ENCODE measurements around the gene CRYGD.
A peak's percentile ranks its signal among the peaks of the same experiment; 100 is the strongest.
"Not testable (repeated sequence)": the region's sequence is repeated elsewhere in the genome, so short reads cannot be mapped to it uniquely, and the experiment has no call there.

The CRYGD gene

GRCh38 chr2:208129744-208130711 is 5.7 kb upstream of the CRYGD start, which contains the start of gene CRYGC:
Gene CRYGC (minus strand): TSS chr2:208129828. CDS start chr2:208129792, 36 bp downstream.
- DNase-seq (ENCODE audit: low read depth): peak; percentile 47
- H3K4me3 ChIP-seq (ENCODE audit: low read length): no peak within 1 kb of the TSS
- TF ChIP-seq CTCF (conservative IDR thresholded peaks at IDR 0.05; ENCODE audit: low read depth, low read length): no peak

GRCh38 chr2:208128136-208128535 is 3.8 kb upstream of the CRYGD start:
- TF ChIP-seq CTCF (conservative IDR thresholded peaks at IDR 0.05; ENCODE audit: low read depth, low read length): no peak
- no peak for DNase-seq (ENCODE audit: low read depth)
- H3K4me3 ChIP-seq (ENCODE audit: low read length): no peak overlapping the region

DNA sequence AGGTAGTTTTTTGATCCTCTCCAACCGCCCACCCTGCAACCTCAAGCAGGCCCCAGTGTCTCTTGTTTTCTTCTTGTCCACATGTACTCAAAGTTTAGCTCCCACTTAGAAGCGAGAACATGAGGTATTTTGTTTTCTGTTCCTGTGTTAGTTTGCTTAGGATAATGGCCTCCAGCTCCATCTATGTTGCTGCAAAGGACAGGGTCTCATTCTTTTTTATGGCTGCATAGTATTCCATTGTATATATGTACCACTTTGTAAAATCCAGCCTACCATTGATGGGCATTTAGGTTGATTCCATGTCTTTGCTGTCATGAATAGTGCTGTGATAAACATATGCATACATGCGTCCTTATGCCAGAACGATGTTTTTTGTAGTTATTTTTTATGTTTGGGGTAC is 2.8 kb upstream of the CRYGD start:
- TF ChIP-seq CTCF (conservative IDR thresholded peaks at IDR 0.05; ENCODE audit: low read depth, low read length): no peak
- no peak for DNase-seq (ENCODE audit: low read depth)
- H3K4me3 ChIP-seq (ENCODE audit: low read length): no peak overlapping the region

GRCh38 chr2:208125251-208125650 is 927 bp upstream of the CRYGD start:
- TF ChIP-seq CTCF (conservative IDR thresholded peaks at IDR 0.05; ENCODE audit: low read depth, low read length): no peak
- no peak for DNase-seq (ENCODE audit: low read depth)
- no peak overlapping the region for H3K4me3 ChIP-seq (ENCODE audit: low read length)

GRCh38 chr2:208122248-208122647 is 2.1 kb downstream of the CRYGD start:
- no peak for TF ChIP-seq CTCF (conservative IDR thresholded peaks at IDR 0.05; ENCODE audit: low read depth, low read length)
- no peak for DNase-seq (ENCODE audit: low read depth)
- H3K4me3 ChIP-seq (ENCODE audit: low read length): no peak overlapping the region

GRCh38 chr2:208118918-208119317 is 5.4 kb downstream of the CRYGD start:
- H3K4me3 ChIP-seq (ENCODE audit: low read length): no peak overlapping the region
- no peak for DNase-seq (ENCODE audit: low read depth)
- TF ChIP-seq CTCF (conservative IDR thresholded peaks at IDR 0.05; ENCODE audit: low read depth, low read length): no peak

DNA sequence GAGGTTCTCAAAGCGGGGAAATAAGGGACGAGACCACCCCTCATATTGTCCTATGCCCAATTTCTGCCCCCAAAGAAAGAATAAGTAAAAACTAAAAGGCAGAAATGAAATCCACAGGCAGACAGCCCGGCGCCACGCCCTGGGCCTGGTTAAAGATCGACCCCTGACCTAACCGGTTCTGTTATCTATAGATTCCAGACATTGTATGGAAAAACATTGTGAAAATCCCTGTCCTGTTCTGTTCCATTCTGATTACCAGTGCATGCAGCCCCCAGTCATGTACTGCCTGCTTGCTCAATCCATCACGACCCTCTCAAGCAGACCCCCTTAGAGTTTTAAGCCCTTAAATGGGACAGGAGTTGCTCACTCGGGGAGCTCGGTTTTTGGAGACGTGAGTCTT is 6.9 kb downstream of the CRYGD start:
- not testable (repeated sequence) for DNase-seq (ENCODE audit: low read depth); H3K4me3 ChIP-seq (ENCODE audit: low read length)

Measured in retinal pigment epithelial cell (primary cell).